Transverse colon (tissue), 4 donors: Measurements from ENCODE around the gene CHEK1. TPM values are rescaled to one million over a fixed set of nuclear protein-coding genes. Genes with fewer than 3 reads are reported as not detected.

Experiments used
- DNase-seq: peaks from one replicate; pipeline ENCODE4 v3.0.0-alpha.2; 2019
- H3K27ac ChIP-seq, 4 donors: fragments of 200-600 bp; sonication (generic); 2 replicates each; pipeline ENCODE4 v1.5.1; 2016 to 2018; ENCODE audit warnings: inconsistent platforms in 4 of 4
- H3K27me3 ChIP-seq: fragments of 200-600 bp; sonication (generic); 2 replicates; pipeline ENCODE4 v1.5.1; 2017; ENCODE audit warnings: inconsistent platforms
- H3K36me3 ChIP-seq, 4 donors: fragments of 200-600 bp; sonication (generic); 2 replicates each; pipeline ENCODE4 v1.5.1; 2017 to 2019; ENCODE audit warnings: inconsistent platforms in 4 of 4
- H3K4me1 ChIP-seq, 4 donors: fragments of 200-600 bp; sonication (generic); 2 replicates each; pipeline ENCODE4 v1.5.1; 2017 to 2020; ENCODE audit warnings: inconsistent platforms in 4 of 4
- H3K4me3 ChIP-seq, 4 donors: fragments of 200-600 bp; sonication (generic); 1 replicate in 1 of 4; 2 replicates in 3 of 4; pipeline versions ENCODE4 v1.5.1 to v1.6.1; 2017 to 2019; ENCODE audit warnings: inconsistent platforms in 4 of 4
- H3K9me3 ChIP-seq, 2 donors: fragments of 200-600 bp; sonication (generic); 2 replicates each; pipeline ENCODE4 v1.5.1; 2017 to 2019; ENCODE audit warnings: inconsistent platforms in 2 of 2
- EP300 ChIP-seq: sonication (generic); formaldehyde crosslinking; IDR thresholded peaks from one replicate; pipeline ENCODE4 v1.6.1; 2017; ENCODE audit warnings: antibody characterized with exemption, low read depth
- POLR2A ChIP-seq: fragments of 450-650 bp; IDR thresholded peaks from one replicate; pipeline ENCODE4 v1.6.1; 2016; ENCODE audit warnings: antibody characterized with exemption, mild to moderate bottlenecking, moderate library complexity
- POLR2AphosphoS5 ChIP-seq, 3 donors: sonication (generic); formaldehyde crosslinking; IDR thresholded peaks; one replicate each; pipeline ENCODE4 v1.6.1; 2016; ENCODE audit warnings: antibody characterized with exemption in 3 of 3
- WGBS, 2 donors: methylation state at CpG; one replicate each; pipeline ENCODE4 v1.1.5; 2018; ENCODE audit warnings: low coverage in 1 of 2; 5-methylcytosine and 5-hydroxymethylcytosine counted together
- in situ Hi-C, 4 donors: fragments of 200-750 bp; cut with MboI; loops; one replicate each; pipeline versions ENCODE4 v1.15.0 to v1.15.1; 2017; ENCODE audit warnings: low sequenced_read_pairs in 3 of 4, low pct_ligation_motif_present in 1 of 4, low pct_unique_long_range_greater_than_20kb in 1 of 4
- intact Hi-C: fragments of 100-400 bp; cut with DNase I; formaldehyde crosslinking; loops from one replicate; pipeline ENCODE4 v1.15.1; 2023; ENCODE audit warnings: low total_unique reads
- total RNA-seq, 4 donors: library from RNA; depleted of rRNA; stranded (reverse); fragments of >200 nt; gene quantifications; one replicate each; pipeline ENCODE4 v1.1.0, GENCODE V29; 2016
- TF ChIP-seq, protein P1 (sequence below), 5 experiments: fragments of 200-600 bp in 3 of 5; fragments of 450-650 bp in 2 of 5; sonication (generic) in 3 of 5; IDR thresholded peaks; 1 replicate in 2 of 5; 2 replicates in 3 of 5; pipeline ENCODE4 v1.5.1; 2016 to 2017; ENCODE audit warnings: antibody characterized with exemption in 5 of 5, inconsistent platforms in 3 of 5, mild to moderate bottlenecking in 2 of 5, moderate library complexity in 1 of 5

CHEK1 gene
- total RNA-seq, 4 donors from 2014 or later, result 0.37 to 194 (median 4.3) TPM

DNA sequence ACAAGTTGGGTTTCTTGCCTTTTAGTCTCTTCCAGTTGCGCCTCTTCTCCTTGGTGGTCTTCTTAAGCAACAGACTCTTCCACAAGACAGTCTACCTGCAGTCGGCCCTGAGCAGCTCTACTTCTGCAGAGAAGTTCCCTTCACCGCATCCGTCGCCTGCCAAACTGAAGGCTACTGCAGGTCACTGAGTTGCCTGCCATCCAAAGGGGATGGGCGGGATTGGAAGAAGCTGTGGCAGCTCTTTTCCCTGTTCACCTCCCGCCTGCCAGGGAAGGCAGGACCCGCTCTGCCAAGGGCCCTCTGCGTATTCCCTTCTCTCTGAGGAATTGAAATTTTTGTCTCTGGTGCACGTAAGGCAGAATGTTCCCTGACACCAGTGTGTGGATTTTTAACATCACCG is 41.5 kb upstream of the CHEK1 start:
- TF ChIP-seq EP300 (no peak), POLR2AphosphoS5 (IDR thresholded peaks at IDR 0.05) (no peak), POLR2A (no peak)
- TF ChIP-seq, protein P1, sequence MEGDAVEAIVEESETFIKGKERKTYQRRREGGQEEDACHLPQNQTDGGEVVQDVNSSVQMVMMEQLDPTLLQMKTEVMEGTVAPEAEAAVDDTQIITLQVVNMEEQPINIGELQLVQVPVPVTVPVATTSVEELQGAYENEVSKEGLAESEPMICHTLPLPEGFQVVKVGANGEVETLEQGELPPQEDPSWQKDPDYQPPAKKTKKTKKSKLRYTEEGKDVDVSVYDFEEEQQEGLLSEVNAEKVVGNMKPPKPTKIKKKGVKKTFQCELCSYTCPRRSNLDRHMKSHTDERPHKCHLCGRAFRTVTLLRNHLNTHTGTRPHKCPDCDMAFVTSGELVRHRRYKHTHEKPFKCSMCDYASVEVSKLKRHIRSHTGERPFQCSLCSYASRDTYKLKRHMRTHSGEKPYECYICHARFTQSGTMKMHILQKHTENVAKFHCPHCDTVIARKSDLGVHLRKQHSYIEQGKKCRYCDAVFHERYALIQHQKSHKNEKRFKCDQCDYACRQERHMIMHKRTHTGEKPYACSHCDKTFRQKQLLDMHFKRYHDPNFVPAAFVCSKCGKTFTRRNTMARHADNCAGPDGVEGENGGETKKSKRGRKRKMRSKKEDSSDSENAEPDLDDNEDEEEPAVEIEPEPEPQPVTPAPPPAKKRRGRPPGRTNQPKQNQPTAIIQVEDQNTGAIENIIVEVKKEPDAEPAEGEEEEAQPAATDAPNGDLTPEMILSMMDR (IDR thresholded peaks at IDR 0.05), result no peak
- intact Hi-C loops (no loop called here), in situ Hi-C loops (loop anchor here in 1 of 4 donors (25.0 kb wide), 1 partner anchor 629 kb away; the partner anchor contains the start of genes FAM118B and RPUSD4)
- no peak for DNase-seq
- Histone ChIP-seq H3K27ac (no peak overlapping the region), H3K9me3 (no peaks in the 10 kb centered on the region), H3K27me3 (no peaks in the 10 kb centered on the region), H3K4me1 (no peaks in the 10 kb centered on the region), H3K36me3 (peaks cover 0 to 51% (median 24%) of the 10 kb centered on the region in 4 donors), H3K4me3 (no peak overlapping the region)
- 90 to 98% methylated on average over 6 to 11 of the region's 11 CpGs for WGBS, 2 donors

DNA sequence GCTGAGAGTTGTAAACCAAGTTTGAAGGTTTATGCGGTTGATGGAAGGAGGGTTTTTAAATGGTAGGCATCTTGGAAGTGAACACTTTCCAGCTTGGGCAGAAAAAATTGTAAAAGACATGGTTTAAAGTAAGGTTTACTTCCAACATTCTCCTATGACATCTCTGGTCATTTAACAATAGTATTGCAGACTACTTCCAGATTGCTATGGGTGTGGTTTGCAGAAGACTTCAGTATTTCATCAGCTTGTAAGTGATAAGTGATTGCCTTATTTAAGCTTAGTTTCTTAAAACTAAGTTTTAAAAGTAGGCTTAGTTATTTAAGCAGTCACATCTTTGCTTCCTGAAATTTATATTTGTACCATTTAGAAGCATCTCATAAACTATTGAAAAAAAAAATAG is 39.5 kb upstream of the CHEK1 start:
- Histone ChIP-seq H3K36me3 (peaks cover 0 to 31% (median 14%) of the 10 kb centered on the region in 4 donors), H3K4me1 (no peaks in the 10 kb centered on the region), H3K27me3 (no peaks in the 10 kb centered on the region), H3K27ac (no peak overlapping the region), H3K9me3 (no peaks in the 10 kb centered on the region), H3K4me3 (no peak overlapping the region)
- intact Hi-C loops, result no loop called here
- 91 to 100% methylated on average over 1 of the region's 1 CpG for WGBS, 2 donors
- in situ Hi-C loops, result loop anchor here in 1 of 4 donors (25.0 kb wide), 1 partner anchor 627 kb away; the partner anchor contains the start of genes FAM118B and RPUSD4
- TF ChIP-seq, protein P1 (IDR thresholded peaks at IDR 0.05), result no peak
- no peak for DNase-seq

- WGBS, 2 donors, result 61 to 62% methylated on average over 3 of the region's 3 CpGs
- TF ChIP-seq, protein P1 (IDR thresholded peaks at IDR 0.05), result no peak
- TF ChIP-seq EP300 (no peak), POLR2A (no peak), POLR2AphosphoS5 (IDR thresholded peaks at IDR 0.05) (no peak)
- Histone ChIP-seq H3K27ac (no peak overlapping the region), H3K36me3 (peaks cover 0 to 23% (median 11%) of the 10 kb centered on the region in 4 donors), H3K27me3 (no peaks in the 10 kb centered on the region), H3K4me3 (no peak overlapping the region), H3K4me1 (peaks cover 0 to 6% (median 3%) of the 10 kb centered on the region in 4 donors), H3K9me3 (no peaks in the 10 kb centered on the region)
- in situ Hi-C loops (loop anchor here in 1 of 4 donors (25.0 kb wide), 1 partner anchor 626 kb away; the partner anchor contains the start of genes FAM118B and RPUSD4), intact Hi-C loops (no loop called here)
- DNase-seq, result no peak
These were observed 38.3 kb upstream of the CHEK1 start for GRCh38 chr11:125586623-125587022.

- WGBS, 2 donors, result 86 to 100% methylated on average over 1 of the region's 1 CpG
These were observed 37.5 kb upstream of the CHEK1 start for GRCh38 chr11:125587480-125587879.

More at GRCh38 chr11:125587480-125587879, 37.5 kb upstream of the CHEK1 start:
- Histone ChIP-seq H3K27ac (no peak overlapping the region), H3K4me1 (peaks cover 0 to 6% (median 3%) of the 10 kb centered on the region in 4 donors), H3K4me3 (no peak overlapping the region), H3K9me3 (no peaks in the 10 kb centered on the region), H3K27me3 (no peaks in the 10 kb centered on the region), H3K36me3 (peaks cover 0 to 15% (median 7%) of the 10 kb centered on the region in 4 donors)
- TF ChIP-seq POLR2AphosphoS5 (IDR thresholded peaks at IDR 0.05), result no peak
- TF ChIP-seq, protein P1 (IDR thresholded peaks at IDR 0.05), result no peak
- no peak for TF ChIP-seq EP300
- TF ChIP-seq POLR2A, result no peak
- no peak for DNase-seq
- in situ Hi-C loops (loop anchor here in 1 of 4 donors (25.0 kb wide), 1 partner anchor 625 kb away; the partner anchor contains the start of genes FAM118B and RPUSD4), intact Hi-C loops (no loop called here)
